Measurements from ENCODE around the gene POLR2I. TPM values are rescaled to one million over a fixed set of nuclear protein-coding genes. Genes with fewer than 3 reads are reported as not detected.
"Not testable (repeated sequence)": the region's sequence is repeated elsewhere in the genome, so short reads cannot be mapped to it uniquely, and the experiment has no call there.

POLR2I gene
- total RNA-seq, 1 donor from 2014 or later = 85.8 TPM

- no peaks in the 10 kb centered on the region for H3K27me3 Mint-ChIP-seq
- H3K36me3 Mint-ChIP-seq (ENCODE audit: insufficient read depth) = peaks cover 5% of the 10 kb centered on the region
- no peaks in the 10 kb centered on the region for H3K9me3 Mint-ChIP-seq (ENCODE audit: low read depth)
- H3K27ac Mint-ChIP-seq = no peak overlapping the region
- TF ChIP-seq CTCF (IDR thresholded peaks at IDR 0.05; ENCODE audit: unreplicated experiment) = no peak
- H3K4me1 Mint-ChIP-seq (ENCODE audit: low read depth) = no peaks in the 10 kb centered on the region
- no peak for DNase-seq (ENCODE audit: low spot score, unreplicated experiment)
- H3K4me3 Mint-ChIP-seq (ENCODE audit: low read depth) = no peak overlapping the region
These were observed 35.2 kb downstream of the POLR2I start for GRCh38 chr19:36079389-36079945.

- Mint-ChIP-seq H3K36me3 (ENCODE audit: insufficient read depth) (peaks cover 12% of the 10 kb centered on the region), H3K27me3 (no peaks in the 10 kb centered on the region), H3K27ac (no peak overlapping the region), H3K4me3 (ENCODE audit: low read depth) (no peak overlapping the region), H3K4me1 (ENCODE audit: low read depth) (no peaks in the 10 kb centered on the region), H3K9me3 (ENCODE audit: low read depth) (no peaks in the 10 kb centered on the region)
- TF ChIP-seq CTCF (IDR thresholded peaks at IDR 0.05; ENCODE audit: unreplicated experiment) = no peak
- no peak for DNase-seq (ENCODE audit: low spot score, unreplicated experiment)
These were observed 41.4 kb downstream of the POLR2I start for GRCh38 chr19:36073121-36073876.

GRCh38 chr19:36072081-36072480 lies 42.6 kb downstream of the POLR2I start:
- Mint-ChIP-seq H3K36me3 (ENCODE audit: insufficient read depth) (peaks cover 20% of the 10 kb centered on the region), H3K4me3 (ENCODE audit: low read depth) (no peak overlapping the region)

GRCh38 chr19:36068810-36069499 lies 45.7 kb downstream of the POLR2I start:
- DNase-seq (ENCODE audit: low spot score, unreplicated experiment); H3K4me1 Mint-ChIP-seq (ENCODE audit: low read depth); H3K4me3 Mint-ChIP-seq (ENCODE audit: low read depth); H3K9me3 Mint-ChIP-seq (ENCODE audit: low read depth); H3K27ac Mint-ChIP-seq; H3K27me3 Mint-ChIP-seq: not testable (repeated sequence)
- H3K36me3 Mint-ChIP-seq (ENCODE audit: insufficient read depth) = peaks cover 20% of the 10 kb centered on the region

More at GRCh38 chr19:36072081-36072480, 42.6 kb downstream of the POLR2I start:
- TF ChIP-seq CTCF (IDR thresholded peaks at IDR 0.05; ENCODE audit: unreplicated experiment) = no peak
- Mint-ChIP-seq H3K4me1 (ENCODE audit: low read depth) (no peaks in the 10 kb centered on the region), H3K27me3 (no peaks in the 10 kb centered on the region), H3K27ac (no peak overlapping the region), H3K9me3 (ENCODE audit: low read depth) (no peaks in the 10 kb centered on the region)
- no peak for DNase-seq (ENCODE audit: low spot score, unreplicated experiment)

GRCh38 chr19:36067681-36068080 lies 47.0 kb downstream of the POLR2I start:
- Mint-ChIP-seq H3K36me3 (ENCODE audit: insufficient read depth) (peaks cover 18% of the 10 kb centered on the region), H3K9me3 (ENCODE audit: low read depth) (no peaks in the 10 kb centered on the region), H3K27ac (no peak overlapping the region), H3K4me3 (ENCODE audit: low read depth) (no peak overlapping the region), H3K27me3 (no peaks in the 10 kb centered on the region), H3K4me1 (ENCODE audit: low read depth) (no peaks in the 10 kb centered on the region)
- DNase-seq (ENCODE audit: low spot score, unreplicated experiment) = no peak
- no peak for TF ChIP-seq CTCF (IDR thresholded peaks at IDR 0.05; ENCODE audit: unreplicated experiment)
